ENCODE results near the gene PLP1.
"Not testable (repeated sequence)": the region's sequence is repeated elsewhere in the genome, so short reads cannot be mapped to it uniquely, and the experiment has no call there.

Gene PLP1, protein sequence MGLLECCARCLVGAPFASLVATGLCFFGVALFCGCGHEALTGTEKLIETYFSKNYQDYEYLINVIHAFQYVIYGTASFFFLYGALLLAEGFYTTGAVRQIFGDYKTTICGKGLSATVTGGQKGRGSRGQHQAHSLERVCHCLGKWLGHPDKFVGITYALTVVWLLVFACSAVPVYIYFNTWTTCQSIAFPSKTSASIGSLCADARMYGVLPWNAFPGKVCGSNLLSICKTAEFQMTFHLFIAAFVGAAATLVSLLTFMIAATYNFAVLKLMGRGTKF

DNA sequence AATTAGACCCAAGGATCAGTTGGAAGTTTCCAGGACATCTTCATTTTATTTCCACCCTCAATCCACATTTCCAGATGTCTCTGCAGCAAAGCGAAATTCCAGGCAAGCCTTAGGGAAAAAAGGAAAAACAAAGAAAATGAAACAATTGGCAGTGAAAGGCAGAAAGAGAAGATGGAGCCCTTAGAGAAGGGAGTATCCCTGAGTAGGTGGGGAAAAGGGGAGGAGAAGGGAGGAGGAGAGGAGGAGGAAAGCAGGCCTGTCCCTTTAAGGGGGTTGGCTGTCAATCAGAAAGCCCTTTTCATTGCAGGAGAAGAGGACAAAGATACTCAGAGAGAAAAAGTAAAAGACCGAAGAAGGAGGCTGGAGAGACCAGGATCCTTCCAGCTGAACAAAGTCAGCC is at the start of gene PLP1:
Gene PLP1, plus strand, starts transcription at position 295 of the 400 bp plus-strand sequence. CDS start 156 bp downstream, outside the sequence.
- DNase-seq (ENCODE audit: low spot score) = no peak

DNA sequence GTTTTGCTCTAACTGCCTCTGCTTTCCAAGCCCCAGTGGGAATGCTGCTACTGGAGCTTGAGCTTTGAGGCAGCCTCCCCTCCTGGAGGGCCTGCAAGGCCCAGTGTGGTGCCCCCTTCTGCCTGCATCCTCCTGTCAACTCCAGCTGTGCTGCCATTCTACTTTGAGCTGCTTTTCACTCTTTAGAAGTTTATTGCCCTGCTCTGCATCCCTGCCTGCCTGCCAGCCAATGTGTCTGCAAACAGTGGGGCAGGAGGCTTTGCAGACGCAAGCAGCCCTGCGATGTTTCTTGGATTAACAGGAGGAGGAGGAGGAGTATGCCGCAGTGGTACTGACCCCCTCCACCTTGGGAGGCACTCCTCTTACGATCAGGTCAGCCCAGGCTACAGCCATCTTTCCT is 49.5 kb upstream of the PLP1 start:
- DNase-seq (ENCODE audit: low spot score) = no peak

DNA sequence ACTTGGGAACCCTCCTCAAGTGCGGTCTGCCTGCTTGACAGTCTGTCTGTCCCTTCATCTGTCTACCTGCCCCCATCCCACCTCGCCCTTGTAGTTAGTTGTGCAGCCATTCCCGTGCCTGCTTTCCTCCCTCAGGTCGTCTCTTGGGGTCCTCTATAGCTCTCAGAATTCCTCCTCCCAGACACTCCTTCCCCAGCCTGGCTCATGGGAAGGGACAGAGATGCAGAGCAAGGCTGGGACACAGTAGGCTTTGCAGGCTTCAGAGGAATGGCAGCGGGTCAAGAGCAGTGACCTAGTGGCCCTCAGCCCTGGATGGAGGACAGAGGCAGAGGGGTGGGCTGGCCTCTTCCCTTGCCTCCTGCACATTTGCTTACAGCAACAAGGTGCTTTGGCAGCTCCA is 47.6 kb upstream of the PLP1 start:
- DNase-seq (ENCODE audit: low spot score) = no peak

DNA sequence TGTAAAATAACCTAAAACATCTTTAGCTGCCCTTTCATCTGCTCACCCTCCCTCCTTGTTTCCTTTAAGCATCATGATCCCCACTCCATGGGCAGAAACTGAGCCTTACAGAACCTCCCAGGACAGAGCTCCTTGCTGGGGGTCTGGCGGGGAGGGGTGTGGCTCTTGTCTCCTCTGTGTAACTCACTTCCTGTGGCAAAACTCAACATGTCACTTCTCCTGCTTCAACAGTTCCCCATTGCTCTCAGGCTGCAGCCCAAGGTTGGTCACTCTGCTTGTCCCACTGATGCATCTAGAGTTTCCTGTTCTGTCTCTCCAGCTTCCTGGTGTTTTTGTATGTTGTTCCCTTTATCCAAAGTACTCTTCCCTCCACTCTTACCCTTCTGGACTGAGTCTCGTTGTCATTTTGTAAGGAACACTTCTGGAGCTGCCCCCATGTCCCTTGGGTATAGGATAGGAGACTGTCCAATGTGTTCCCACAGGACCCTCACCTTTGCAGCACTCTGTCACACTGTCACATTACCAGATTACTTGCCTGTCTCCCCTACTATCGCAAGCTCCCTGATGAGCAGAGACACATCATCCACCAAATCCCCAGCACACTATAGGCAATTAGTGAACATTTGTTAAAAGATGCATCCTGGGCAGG is 46.4 kb upstream of the PLP1 start:
- DNase-seq (ENCODE audit: low spot score) = no peak

DNA sequence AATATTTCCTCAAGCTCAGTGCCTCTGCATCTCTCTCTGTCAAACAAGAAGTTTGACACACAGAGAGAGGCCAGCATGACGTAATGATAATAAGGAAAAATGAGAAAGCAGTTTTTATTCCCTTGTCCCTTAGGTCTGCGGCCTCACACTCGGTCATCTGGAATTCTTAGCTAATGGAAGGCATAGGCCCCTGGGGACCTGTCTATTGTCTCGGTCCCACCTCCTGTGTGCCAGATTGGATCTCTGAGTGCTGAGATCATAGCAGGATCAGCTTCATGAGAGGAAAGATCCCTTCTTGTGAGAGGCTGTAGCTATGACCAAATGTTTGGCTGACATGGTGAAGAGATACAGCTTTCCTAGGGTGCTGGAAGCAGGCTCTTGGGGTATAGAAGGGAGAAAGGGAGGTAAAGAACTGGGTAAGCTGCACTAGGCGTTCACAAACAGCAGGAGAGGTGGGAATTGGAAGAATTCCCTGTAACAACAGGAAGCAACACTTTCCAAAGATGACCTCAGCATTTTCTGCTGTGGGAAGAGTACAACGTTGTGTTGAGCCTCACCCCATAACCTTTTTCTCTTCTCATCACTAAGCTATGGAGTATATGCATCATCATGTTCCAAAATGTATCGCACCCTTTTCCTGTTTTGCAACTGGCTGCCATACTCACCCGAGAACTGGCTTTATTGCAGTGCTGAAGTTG is 45.7 kb upstream of the PLP1 start:
- DNase-seq (ENCODE audit: low spot score) = no peak

DNA sequence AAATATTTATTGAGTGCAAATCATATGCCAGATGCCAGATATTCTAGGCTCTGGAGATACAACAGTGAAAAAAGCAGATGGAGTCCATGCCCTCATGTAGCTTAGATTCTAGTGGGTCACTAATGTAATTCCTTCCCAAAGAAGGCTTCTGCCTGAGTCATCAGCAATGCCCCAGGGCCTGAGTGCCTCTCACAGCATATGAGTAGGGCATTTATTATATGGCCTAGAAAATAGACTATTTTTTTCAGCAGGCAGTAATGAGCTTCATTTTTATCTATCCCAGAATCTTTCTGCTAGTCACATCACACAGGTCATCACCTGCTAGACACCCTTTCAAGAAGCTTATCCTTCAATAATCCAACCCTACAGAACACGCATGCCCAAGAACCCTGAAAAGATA is 43.6 kb upstream of the PLP1 start:
- no peak for DNase-seq (ENCODE audit: low spot score)

DNA sequence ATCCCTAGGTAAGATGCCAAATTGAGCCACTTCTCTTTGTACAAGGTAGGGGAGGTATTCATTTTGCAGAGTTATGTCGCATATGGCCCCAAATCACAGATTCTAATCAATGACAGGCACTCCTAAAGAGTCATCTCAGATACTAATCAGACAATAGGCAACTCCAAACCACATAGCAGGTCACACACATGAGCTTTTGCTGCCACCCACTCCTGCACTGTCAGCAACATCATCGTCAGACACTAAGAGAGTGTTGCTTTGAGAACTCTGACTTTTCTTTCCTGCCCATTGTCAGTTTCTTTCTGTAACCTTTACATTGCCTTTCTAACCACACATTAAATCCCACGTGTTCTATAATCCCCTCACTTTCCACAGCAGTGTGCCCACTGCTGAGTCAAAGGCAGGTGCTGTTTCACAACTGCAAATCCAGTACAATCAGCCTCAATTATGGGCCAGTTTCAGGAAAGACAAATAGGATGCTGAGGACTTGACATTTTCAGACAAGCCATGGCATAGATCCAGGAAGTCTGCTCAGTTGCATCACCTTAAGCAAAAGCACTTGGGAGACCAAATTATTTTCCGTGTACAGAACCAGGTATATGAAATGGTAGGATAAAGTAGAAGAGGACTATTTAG is 42.4 kb upstream of the PLP1 start:
- DNase-seq (ENCODE audit: low spot score) = no peak

DNA sequence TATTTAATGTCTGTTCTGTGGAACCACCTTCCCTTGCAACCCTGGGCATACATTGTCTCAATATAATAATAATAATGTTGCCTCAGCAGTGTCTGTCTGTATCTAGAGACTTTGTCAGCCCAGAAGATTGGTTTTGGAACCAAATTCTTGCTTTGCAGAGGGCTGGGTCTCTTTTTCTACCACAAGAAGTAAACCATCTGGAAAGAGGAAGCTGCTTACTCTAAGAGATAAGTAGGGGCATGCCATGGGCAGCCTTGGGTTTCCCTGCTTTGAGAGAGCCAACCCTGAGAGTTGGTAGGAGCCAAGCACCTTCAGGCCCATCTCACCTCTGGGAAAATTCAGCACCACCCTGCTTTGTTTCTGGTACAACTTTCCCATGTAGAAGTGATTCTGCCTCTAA is 38.9 kb upstream of the PLP1 start:
- DNase-seq (ENCODE audit: low spot score) = no peak

DNA sequence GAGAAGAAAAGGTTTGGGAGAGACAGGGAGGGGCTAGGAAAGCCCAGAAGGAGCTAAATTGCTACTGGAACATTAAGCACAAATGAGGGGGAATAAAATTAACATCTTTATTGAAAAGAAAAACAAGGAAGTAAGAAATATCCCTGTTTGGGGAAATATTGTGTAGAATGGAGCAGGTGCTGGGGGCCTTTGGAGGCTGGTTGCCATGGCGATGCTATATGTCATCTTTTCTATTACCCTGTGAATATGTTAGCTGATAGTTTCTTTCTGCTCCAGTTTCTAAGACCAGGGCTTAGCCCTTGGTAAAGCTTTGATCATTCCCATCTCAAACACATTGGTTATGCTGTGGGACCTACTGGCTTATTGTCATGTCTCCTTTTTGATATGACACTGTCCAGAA is 37.2 kb upstream of the PLP1 start:
- no peak for DNase-seq (ENCODE audit: low spot score)

DNA sequence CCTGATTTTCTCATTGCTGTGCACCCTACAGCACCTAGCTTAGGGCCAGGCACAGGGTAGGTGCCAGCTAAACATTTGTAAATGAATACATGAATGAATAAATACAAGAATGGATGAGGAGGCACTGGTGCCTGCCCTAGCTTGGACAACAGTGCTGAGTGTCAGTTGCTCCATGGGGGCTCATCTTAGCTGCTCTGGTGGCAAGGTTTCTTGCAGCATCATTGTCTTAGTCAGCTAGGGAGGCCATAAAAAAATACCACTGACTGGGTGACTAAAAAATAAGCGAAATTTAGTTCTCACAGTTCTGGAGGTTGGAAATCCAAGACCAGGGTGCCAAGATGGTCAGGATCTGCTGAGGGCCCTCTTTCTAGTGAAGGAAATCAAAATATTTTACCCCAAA is 34.8 kb upstream of the PLP1 start:
- DNase-seq (ENCODE audit: low spot score) = no peak

DNA sequence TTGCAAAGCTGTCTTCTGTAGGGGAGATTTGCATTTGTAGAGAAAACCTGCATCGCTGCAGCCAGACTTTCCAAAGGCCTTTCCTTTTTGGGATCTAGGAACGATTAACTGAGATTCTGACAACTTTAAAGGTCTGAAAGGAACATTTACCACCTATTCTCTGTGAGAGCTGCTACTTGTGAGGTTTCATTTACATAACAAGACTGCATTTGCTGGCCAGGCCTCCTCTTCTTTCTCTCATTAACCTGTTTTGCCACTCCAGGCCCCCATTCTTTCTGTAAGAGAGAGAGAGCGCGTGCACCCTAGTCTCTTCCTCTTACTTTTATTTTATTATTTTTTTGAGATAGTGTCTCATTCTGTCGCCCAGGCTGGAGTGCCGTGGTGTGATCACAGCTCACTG is 34.3 kb upstream of the PLP1 start:
- DNase-seq (ENCODE audit: low spot score) = no peak

DNA sequence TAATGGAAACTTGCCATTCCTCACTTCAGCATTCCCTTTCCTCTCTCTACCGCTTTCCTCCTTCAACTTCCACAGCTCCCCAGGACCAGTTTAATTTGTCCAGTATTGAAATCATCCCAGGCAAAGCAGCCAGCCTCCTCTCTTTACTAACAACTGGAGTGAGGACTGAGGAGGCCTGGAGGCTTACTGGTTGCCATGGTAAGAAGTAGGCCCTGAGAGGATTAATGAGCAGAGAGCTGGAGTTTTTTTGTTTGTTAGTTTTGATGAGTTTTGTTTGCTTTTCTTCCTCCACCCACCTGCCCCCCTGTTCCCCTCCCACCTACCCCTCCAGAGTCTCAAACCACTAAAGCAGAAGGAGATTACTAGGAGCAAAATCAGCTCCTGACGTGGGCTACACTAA is 29.5 kb upstream of the PLP1 start:
- DNase-seq (ENCODE audit: low spot score) = no peak

DNA sequence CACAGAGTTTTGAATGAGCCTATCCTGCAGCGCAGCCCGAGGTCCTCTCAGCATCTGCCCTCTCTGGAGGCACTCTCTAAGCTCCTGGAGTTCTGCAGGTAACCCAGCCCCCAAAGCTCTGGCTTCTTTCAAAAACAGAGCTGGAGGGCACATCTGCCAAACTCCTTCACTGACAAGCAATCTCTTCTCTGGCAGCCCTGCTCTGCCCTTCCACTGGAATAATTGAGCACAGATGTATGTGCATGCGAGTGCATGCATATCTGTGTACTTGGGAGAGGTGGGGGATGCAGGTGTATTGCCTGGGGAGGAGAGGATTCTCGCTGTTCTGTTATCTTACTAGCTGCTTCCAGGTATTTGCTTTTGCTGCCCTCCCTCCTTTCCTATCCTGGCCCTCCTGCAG is 22.2 kb upstream of the PLP1 start:
- DNase-seq (ENCODE audit: low spot score) = no peak

DNA sequence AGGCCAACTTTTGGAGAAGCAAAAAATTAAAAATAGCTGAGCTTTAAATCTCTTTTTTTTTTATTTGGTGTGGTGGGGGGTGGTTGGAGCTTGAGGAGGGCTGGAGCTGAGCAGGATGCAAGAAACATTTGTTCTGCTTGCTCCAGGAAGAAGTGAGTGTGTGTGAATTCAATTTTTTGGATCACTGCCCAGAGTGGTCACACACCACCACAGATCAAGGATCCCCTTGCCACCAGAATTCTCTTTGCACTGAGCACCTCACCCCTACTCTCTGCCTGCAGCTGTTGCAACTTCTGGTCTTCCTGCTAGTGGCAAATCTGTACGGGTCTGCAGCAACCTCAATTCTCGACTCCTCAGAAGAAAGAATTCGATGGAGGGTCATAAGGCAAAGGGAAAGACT is 19.9 kb upstream of the PLP1 start:
- no peak for DNase-seq (ENCODE audit: low spot score)

DNA sequence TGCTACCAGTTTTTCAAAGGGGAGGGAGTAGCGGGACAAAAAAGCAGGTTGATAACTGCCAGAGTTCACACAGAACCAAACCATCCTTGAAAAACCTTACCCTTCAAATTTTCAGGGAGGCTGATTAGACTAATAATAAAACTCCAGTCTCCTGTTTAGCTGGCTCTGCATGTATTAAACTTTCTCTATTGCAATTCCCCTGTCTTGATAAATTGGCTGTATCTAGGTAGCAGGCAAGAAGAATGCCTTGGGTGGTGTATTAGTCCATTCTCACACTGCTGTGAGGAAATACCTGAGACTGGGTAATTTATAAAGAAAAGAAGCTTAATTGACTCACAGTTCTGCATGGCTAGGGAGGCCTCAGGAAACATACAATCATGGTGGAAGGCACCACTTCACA is 18.1 kb upstream of the PLP1 start:
- DNase-seq (ENCODE audit: low spot score) = no peak

DNA sequence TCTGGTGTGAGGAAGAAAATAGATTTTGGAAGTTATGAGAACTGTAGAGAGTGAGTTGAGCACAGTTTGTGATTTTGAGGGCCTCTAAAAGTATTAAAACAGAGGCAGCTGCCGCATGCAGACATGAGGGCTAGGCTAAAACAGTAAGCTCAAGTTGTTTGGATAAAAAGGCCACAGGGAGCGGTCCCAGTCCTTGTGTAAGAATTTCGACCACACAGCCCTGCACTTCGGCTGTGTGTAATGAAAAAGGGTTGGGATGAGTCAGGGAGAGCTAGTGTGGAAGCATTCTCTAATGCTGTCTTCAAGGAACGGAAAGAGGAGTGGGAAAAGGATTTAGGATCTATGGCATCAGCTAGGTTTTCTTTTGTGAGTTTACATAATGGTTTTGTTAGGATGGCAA is 13.1 kb upstream of the PLP1 start:
- DNase-seq (ENCODE audit: low spot score) = not testable (repeated sequence)

DNA sequence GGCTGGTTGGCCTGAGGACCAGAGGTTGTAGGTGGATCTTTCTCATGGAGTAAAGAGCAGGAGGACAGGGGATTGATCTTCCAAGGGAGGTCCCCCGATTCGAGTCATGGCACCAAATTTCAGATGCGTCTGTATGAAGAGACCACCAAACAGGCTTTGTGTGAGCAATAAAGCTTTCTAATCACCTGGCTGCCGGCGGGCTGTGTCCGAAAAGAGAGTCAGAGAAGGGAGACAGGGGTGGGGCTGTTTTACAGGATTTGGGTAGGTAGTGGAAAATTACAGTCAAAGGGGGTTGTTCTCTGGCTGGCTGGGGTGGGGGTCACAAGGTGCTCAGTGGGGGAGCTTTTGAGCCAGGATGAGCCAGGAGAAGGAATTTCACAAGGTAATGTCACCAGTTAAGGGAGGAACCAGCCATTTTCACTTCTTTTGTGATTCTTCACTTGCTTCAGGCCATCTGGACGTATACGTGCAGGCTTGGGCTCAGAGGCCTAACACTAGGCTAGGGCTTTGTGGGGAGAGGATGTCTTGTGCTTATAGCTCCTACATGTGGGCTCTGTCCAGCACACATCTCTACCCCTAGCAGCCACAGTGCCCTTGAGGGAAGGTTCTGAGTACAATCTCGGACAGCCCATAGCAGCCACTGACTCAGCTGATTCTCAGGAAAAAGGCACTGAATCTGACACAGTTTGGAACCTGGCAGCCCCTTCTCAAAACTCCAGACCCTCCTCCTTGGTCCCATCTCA is 9.7 kb upstream of the PLP1 start:
- not testable (repeated sequence) for DNase-seq (ENCODE audit: low spot score)

DNA sequence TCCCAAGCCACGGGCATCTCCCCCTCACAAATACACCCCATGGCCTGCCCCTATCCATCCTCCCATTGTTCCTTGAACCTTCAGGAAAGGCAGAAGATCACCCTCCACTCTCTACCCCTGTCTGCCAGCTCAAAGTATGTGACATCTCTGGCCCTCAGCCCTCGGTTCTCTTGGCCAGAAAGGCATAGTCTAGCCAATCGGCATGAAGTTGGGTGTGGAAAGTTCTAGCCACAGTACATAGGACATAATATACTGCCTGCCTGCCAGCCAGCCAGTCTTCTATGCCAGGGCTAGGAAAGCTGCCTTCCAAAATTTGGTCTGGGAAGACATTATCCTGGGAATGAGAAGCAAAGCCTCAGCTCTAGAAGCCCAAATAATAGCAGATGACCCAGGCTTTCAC is 3.2 kb upstream of the PLP1 start:
- no peak for DNase-seq (ENCODE audit: low spot score)

DNA sequence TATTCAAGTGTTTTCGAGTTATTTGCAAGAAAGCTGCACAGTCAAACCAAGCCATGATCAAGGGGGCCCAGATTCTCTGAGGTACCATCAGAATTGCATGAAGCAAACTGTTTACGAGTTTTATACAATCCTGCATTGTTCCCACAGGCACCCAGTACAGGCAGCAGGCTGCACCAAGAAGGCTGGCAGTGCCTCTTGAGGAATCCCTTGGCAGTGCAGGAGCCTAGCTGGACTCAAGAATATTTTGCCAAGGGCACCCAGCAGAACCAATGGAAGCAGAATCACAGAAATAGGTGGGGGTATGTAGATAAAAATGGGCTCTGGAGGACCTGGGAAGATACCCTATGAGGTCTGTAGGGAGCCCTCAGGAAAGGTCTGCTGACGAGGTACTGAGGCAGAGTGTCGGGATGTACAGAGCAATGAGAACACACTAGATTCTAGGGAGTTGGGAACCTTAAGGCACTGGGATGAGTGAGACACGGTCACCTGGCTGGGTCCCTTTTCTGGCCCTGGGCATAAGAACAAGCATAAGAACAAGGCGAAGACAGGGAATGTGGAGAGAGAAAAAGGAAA is 2.5 kb upstream of the PLP1 start:
- DNase-seq (ENCODE audit: low spot score) = no peak

DNA sequence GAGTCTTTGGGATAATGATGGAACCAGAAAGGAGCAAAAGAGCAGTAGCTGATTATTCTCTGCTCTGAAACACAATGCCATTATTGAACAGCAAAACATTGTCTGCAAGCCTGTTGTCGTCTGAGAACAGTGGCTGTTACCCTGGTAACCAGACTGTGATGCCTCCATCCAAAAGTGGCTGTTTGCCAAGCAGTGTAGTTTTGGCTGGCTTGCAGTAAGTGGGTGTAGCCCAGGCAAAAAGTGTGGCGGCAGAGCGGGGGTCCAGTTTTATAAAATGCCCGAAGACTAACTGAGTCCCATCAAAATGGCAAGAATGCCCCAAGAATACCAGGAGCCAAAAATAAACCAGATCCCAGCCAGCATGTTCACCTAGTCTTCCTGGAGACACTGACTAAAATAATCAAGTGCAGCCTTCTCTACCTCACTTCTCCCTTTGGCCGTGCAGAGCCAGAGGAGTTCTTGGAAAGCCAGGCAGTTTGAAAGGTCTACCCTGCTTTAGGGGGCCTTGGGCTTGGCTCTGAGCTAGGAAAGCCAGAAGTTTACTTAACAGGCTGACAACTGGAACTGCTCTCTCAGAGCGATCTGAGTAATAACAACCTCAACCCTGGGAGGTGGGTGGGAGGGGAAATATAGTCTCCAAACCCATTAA is 2.6 kb downstream of the PLP1 start:
- DNase-seq (ENCODE audit: low spot score) = no peak

DNA sequence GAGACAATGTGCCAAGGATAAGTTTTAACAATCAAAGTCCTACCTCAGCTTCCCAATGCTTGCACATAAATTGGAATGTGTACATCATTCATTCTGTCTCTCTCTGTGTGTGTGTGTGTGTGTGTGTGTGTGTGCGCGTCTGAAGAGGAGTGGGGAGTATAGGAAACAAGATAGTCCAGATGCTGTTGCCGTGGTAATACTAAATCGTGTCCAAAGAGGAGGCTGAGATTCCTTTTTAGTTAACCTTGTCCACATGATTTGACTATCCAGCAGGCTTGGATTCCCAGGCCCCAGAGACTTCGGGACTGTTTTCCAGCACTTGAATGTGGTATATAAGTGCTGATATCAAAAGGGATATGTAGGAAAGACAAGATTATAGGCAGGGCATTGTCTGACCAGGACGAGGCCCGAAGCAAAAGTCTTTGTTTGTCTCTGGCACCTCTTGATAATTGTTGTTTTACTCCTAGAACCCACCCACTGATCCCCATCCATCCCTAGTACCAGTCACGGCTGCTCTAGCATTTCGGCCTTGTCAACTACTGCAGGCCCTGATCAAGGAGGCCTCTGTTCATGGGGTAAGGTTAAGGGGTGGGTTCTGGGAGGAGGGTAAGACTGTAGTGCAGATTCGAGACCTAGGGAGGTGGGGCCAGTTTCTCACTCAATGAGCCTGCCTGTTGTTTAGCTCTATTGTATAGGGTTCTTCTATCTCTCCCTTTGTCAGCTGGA is 3.9 kb downstream of the PLP1 start:
- DNase-seq (ENCODE audit: low spot score) = no peak
